Epithelial cell of prostate (primary cell): Measurements from ENCODE around the gene PXDN.
"Not testable (repeated sequence)": the region's sequence is repeated elsewhere in the genome, so short reads cannot be mapped to it uniquely, and the experiment has no call there.

ENCODE experiments used
- DNase-seq: peaks from one replicate; pipeline ENCODE4 v3.0.0-alpha.2; 2011; ENCODE audit warnings: low read depth, low spot score
- H3K27ac ChIP-seq: fragments of 450-650 bp; 2 replicates; pipeline ENCODE4 v1.5.1; 2017; ENCODE audit warnings: mild to moderate bottlenecking

PXDN gene

DNA sequence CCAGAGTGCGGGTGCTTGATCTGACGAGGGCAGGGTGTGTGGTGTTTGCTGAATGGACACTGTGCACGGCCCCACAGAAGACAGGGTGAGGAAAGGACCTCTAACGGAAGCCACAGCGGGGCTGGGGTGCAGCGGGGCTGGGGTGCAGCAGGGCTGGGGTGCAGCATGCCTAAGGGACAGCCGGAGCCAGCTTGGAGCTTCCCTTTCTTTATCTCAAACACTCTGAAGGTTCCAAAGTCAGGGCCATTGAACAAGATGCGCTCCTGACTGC is 35.0 kb downstream of the PXDN start:
- H3K27ac ChIP-seq: peak overlapping the region; percentile 93
- no peak for DNase-seq

- H3K27ac ChIP-seq: peak overlapping the region; percentile 93
- no peak for DNase-seq
Measured at GRCh38 chr2:1708476-1709334, 35.6 kb downstream of the PXDN start.

DNA sequence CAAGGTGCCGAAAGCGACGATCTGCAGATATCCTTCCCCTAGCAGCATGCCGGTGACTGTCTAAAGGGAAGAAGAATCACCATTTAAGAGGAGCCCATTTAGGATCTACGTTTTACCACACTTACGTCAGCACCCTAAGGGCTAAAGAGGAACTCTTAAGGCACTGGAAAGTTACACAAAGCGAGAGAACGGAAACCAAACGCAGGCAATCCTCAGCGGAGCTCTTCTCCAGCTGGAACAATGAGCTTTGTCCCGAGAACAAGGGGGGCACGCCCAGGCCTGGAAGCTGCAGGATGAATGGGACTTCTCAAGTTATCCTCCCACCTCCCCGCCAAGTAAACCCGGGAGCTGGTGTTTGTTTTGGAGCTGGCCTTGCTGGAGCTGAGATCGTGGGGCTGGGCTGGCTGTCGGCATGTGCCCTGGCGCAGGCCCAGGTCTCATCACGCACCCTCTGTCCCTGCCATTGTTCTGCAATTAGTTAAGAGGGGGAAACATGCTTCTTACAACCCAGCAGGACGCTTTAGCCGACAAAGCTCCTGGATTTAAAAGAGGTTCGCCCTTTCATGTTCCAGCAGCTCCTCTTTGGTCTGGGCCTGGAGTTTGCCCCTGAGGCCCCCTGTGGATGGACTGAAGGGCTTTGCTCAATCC is 36.4 kb downstream of the PXDN start:
- H3K27ac ChIP-seq: peak overlapping the region; percentile 93

GRCh38 chr2:1706089-1706841 is 38.0 kb downstream of the PXDN start:
- not testable (repeated sequence) for DNase-seq

More for the DNA sequence above, 36.4 kb downstream of the PXDN start:
- no peak for DNase-seq

GRCh38 chr2:1705557-1706076 is 38.7 kb downstream of the PXDN start:
- DNase-seq: no peak

More at GRCh38 chr2:1706089-1706841, 38.0 kb downstream of the PXDN start:
- H3K27ac ChIP-seq: not testable (repeated sequence)

DNA sequence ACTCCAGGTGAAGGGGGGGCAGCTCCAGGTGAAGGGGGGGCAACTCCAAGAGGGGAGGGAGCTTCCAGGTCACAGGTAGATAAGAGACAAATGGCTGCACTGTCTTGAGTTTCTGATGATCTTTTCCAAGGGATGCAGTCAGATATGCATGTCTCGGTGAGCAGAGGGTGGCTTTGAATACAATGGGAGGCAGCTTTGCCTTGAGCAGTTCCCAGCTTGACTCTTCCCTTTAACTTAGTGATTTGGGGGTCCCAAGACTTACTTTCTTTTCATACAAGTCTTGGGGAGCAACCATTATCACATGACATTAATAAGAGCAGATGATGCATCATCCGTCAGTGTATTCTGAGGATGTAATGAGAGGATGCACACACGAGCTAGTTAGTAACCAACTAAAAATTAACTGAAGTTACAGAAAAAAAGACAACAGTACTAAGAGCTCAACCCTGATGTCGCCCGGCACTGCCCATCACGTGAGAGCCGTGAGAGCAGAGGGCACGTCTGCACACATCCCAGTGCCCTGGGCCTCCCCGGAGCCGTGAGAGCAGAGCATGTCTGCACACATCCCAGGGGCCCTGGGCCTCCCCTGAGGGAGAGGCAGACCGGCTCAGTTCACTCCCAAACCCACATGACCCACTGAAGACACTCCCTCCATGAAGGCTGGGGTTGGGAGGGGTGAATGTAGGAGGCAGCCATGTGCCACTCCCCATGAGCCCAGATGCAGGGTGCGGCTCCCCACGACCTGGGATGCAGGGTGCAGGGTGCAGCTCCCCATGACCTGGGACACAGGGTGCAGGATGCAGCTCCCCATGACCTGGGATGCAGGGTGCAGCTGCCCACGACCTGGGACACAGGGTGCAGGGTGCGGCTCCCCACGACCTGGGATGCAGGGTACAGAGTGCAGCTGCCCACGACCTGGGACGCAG is 39.4 kb downstream of the PXDN start:
- DNase-seq: no peak
- H3K27ac ChIP-seq: peak overlapping the region; percentile 17

More at GRCh38 chr2:1705557-1706076, 38.7 kb downstream of the PXDN start:
- H3K27ac ChIP-seq: no peak overlapping the region

DNA sequence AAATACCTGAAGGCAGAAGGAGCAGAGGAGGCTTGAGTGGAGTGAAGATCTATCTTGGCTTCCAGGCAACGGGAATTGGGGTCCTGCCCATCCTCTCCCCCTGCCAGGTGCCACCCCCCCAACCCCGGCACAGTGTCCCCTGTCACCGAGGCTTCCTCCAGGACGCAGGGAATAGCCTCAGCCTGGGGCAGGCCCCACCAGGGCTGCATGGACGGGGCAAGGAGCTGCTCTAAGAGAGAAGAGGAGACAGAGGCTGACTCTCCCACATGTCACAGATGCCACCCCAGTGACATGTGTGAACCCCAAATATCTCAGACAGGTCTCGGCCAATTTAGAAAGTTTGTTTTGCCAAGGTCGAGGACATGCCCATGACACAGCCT is 42.1 kb downstream of the PXDN start:
- DNase-seq: no peak
- no peak overlapping the region for H3K27ac ChIP-seq

- H3K27ac ChIP-seq: no peak overlapping the region
- no peak for DNase-seq
Measured at GRCh38 chr2:1701556-1702185, 42.6 kb downstream of the PXDN start.

- no peak overlapping the region for H3K27ac ChIP-seq
- no peak for DNase-seq
Measured at GRCh38 chr2:1701020-1701419, 43.3 kb downstream of the PXDN start.

DNA sequence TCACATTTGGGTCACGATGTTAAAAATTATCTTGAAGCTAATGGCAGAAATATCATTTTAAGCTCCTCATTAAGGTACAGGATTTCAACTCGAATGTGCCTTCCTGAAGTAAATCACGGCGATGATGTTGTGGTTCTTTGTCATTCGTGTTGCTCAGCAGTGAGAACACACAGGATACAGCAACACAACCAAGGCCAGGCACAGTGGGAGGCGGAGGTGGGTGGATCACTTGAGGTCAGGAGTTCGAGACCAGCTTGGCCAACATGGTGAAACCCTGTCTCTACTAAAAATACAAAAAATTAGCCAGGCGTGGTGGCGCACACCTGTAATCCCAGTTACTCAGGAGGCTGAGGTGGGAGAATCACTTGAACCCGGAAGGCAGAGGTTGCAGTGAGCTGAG is 43.9 kb downstream of the PXDN start:
- H3K27ac ChIP-seq, DNase-seq: not testable (repeated sequence)

- DNase-seq: no peak
- no peak overlapping the region for H3K27ac ChIP-seq
Measured at GRCh38 chr2:1698188-1698945, 45.9 kb downstream of the PXDN start.

GRCh38 chr2:1697601-1698000 is 46.7 kb downstream of the PXDN start:
- DNase-seq: no peak
- no peak overlapping the region for H3K27ac ChIP-seq

DNA sequence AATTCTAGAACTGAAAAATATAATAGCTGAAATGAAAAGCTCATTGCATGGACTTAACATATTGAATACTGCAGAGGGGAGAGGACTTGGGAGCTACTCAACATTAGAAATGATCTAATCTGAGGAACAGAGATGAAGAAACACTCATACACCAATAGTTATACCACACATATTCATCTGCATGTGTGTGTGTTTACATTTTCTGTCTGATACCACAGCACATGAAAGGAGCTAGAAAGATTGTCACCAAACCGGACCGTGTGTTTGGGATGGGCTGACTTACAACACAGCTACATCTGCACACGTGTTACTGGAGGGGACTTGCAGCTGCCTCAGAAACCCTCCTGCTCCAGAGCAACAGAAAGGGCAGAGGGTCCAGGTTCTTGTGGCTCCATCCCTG is 47.8 kb downstream of the PXDN start:
- no peak for DNase-seq
- H3K27ac ChIP-seq: no peak overlapping the region

- DNase-seq: no peak
Measured at GRCh38 chr2:1694371-1695271, 49.7 kb downstream of the PXDN start.

DNA sequence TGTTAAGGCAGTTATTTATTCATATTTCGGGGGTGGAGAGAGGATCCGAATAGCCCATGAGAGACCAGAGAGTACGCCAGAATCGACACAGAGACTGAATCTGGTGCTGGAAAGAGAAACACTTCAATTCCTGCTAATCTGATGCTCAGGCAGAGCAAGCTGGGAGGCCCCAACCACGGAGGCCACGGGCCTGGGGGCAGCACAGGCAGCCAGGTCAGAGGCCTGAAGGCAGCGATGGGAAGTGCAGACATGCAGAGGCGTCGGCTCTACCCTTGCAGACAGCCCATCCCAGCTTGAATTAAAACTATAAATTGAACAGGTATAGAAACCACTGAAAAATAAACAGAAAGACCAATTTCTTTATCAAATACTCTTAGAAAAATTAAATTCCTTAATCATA is 50.6 kb downstream of the PXDN start:
- no peak overlapping the region for H3K27ac ChIP-seq
- no peak for DNase-seq

More at GRCh38 chr2:1694371-1695271, 49.7 kb downstream of the PXDN start:
- no peak overlapping the region for H3K27ac ChIP-seq

GRCh38 chr2:1692342-1692741 is 52.0 kb downstream of the PXDN start:
- no peak for DNase-seq

GRCh38 chr2:1691366-1691765 is 52.9 kb downstream of the PXDN start:
- no peak overlapping the region for H3K27ac ChIP-seq
- no peak for DNase-seq

More at GRCh38 chr2:1692342-1692741, 52.0 kb downstream of the PXDN start:
- no peak overlapping the region for H3K27ac ChIP-seq
